ENCODE data around the gene RFPL1.
"Not testable (repeated sequence)": the region's sequence is repeated elsewhere in the genome, so short reads cannot be mapped to it uniquely, and the experiment has no call there.

RFPL1 gene

GRCh38 chr22:29438283-29438682 lies at the start of gene RFPL1:
TSS of gene RFPL1 (plus strand) at chr22:29438583.
- not testable (repeated sequence) for DNase-seq

- DNase-seq = no peak
These were observed 49.7 kb upstream of the RFPL1 start for GRCh38 chr22:29388759-29389090.

GRCh38 chr22:29390270-29390669 lies 48.1 kb upstream of the RFPL1 start:
- no peak for DNase-seq

GRCh38 chr22:29391546-29391945 lies 46.8 kb upstream of the RFPL1 start:
- no peak for DNase-seq

GRCh38 chr22:29393019-29393608 lies 45.3 kb upstream of the RFPL1 start:
- no peak for DNase-seq

- DNase-seq = peak; percentile 62
These were observed 43.3 kb upstream of the RFPL1 start for GRCh38 chr22:29394931-29395581.

- DNase-seq = no peak
These were observed 42.3 kb upstream of the RFPL1 start for GRCh38 chr22:29396126-29396525.

- no peak for DNase-seq
These were observed 40.6 kb upstream of the RFPL1 start for GRCh38 chr22:29397791-29398190.

GRCh38 chr22:29400576-29400975 lies 37.8 kb upstream of the RFPL1 start:
- no peak for DNase-seq

GRCh38 chr22:29401538-29401937 lies 36.8 kb upstream of the RFPL1 start:
- not testable (repeated sequence) for DNase-seq

- no peak for DNase-seq
These were observed 29.4 kb upstream of the RFPL1 start for GRCh38 chr22:29408940-29409339.

GRCh38 chr22:29411569-29412211 lies 26.7 kb upstream of the RFPL1 start:
- not testable (repeated sequence) for DNase-seq

GRCh38 chr22:29412772-29413171 lies 25.6 kb upstream of the RFPL1 start:
- not testable (repeated sequence) for DNase-seq

- DNase-seq = peak; percentile 44
These were observed 23.3 kb upstream of the RFPL1 start for GRCh38 chr22:29414951-29415591.

- DNase-seq = not testable (repeated sequence)
These were observed 19.7 kb upstream of the RFPL1 start for GRCh38 chr22:29418704-29419103.

- no peak for DNase-seq
These were observed 11.9 kb upstream of the RFPL1 start for GRCh38 chr22:29426476-29426875.

- DNase-seq = no peak
These were observed 11.1 kb upstream of the RFPL1 start for GRCh38 chr22:29427176-29427760.

- DNase-seq = no peak
These were observed 6.4 kb upstream of the RFPL1 start for GRCh38 chr22:29431986-29432385.

- DNase-seq = no peak
These were observed 4.5 kb upstream of the RFPL1 start for GRCh38 chr22:29433856-29434255.

GRCh38 chr22:29434288-29434687 lies 4.1 kb upstream of the RFPL1 start:
- DNase-seq = no peak

- no peak for DNase-seq
These were observed 2.9 kb upstream of the RFPL1 start for GRCh38 chr22:29435236-29436136.

- DNase-seq = no peak
These were observed 4.6 kb downstream of the RFPL1 start for GRCh38 chr22:29442976-29443375.

- DNase-seq = no peak
These were observed 5.1 kb downstream of the RFPL1 start for GRCh38 chr22:29443452-29443851.
